HEK293 (cell line): ENCODE data around the gene CNOT8.
A peak's percentile ranks its signal among the peaks of the same experiment; 100 is the strongest.

Experiments
- CTCF ChIA-PET: fragments of 350-600 bp; formaldehyde crosslinking; extraction: SDS; loops from one replicate; lab custom pipeline; 2021; ENCODE audit warnings: antibody characterized with exemption; lab: Yijun Ruan, JAX
- POLR2A ChIA-PET: fragments of 300-600 bp; formaldehyde crosslinking; extraction: SDS; loops from one replicate; lab custom pipeline; 2020; ENCODE audit warnings: antibody characterized with exemption, inconsistent platforms; lab: Yijun Ruan, JAX
- H3K27ac ChIP-seq: fragments of 200-500 bp; sonication (Bioruptor generic); 2 replicates; pipeline ENCODE4 v1.5.1; 2014; ENCODE audit warnings: low read depth, low read length, control low read depth, inconsistent platforms; ENCODE audit errors: extremely low read depth
- H3K36me3 ChIP-seq, 2 experiments: fragments of 200-500 bp in 1 of 2; sonication (Bioruptor generic) in 1 of 2; 1 replicate in 1 of 2; 2 replicates in 1 of 2; pipeline ENCODE4 v1.5.1; 2014 to 2017; ENCODE audit warnings: inconsistent platforms in 2 of 2, low read length in 2 of 2; ENCODE audit not compliant: control insufficient read depth in 2 of 2, insufficient read depth in 1 of 2
- H3K4me1 ChIP-seq: fragments of 200-500 bp; sonication (Bioruptor generic); 2 replicates; pipeline ENCODE4 v1.5.1; 2014; ENCODE audit warnings: mild to moderate bottlenecking, low read length, inconsistent platforms; ENCODE audit not compliant: control insufficient read depth, insufficient read depth
- H3K4me3 ChIP-seq: 2 replicates; pipeline ENCODE4 v1.5.1; 2011; ENCODE audit warnings: low read depth, mild to moderate bottlenecking, control low read depth, low read length, moderate library complexity
- H3K9me3 ChIP-seq: fragments of 200-500 bp; sonication (Bioruptor generic); 2 replicates; pipeline ENCODE4 v1.5.1; 2014; ENCODE audit warnings: low read depth, low read length, inconsistent platforms; ENCODE audit not compliant: control insufficient read depth, insufficient read depth
- KLF17 ChIP-seq: fragments of 450-650 bp; formaldehyde crosslinking; IDR thresholded peaks from 2 replicates; pipeline ENCODE4 v1.5.1; 2016; ENCODE audit warnings: missing biosample characterization, missing genetic modification characterization
- MZF1 ChIP-seq: fragments of 450-650 bp; formaldehyde crosslinking; IDR thresholded peaks from 2 replicates; pipeline ENCODE4 v1.5.1; 2017; ENCODE audit warnings: missing biosample characterization, missing genetic modification characterization, borderline replicate concordance
- OSR2 ChIP-seq: fragments of 450-650 bp; formaldehyde crosslinking; IDR thresholded peaks from 2 replicates; pipeline ENCODE4 v1.5.1; 2016; ENCODE audit warnings: missing biosample characterization, missing genetic modification characterization
- ZBTB1 ChIP-seq: fragments of 450-650 bp; formaldehyde crosslinking; IDR thresholded peaks from 2 replicates; pipeline ENCODE4 v1.5.1; 2016; ENCODE audit warnings: missing biosample characterization, missing genetic modification characterization
- ZNF148 ChIP-seq: fragments of 450-650 bp; formaldehyde crosslinking; IDR thresholded peaks from 2 replicates; pipeline ENCODE4 v1.5.0; 2017; ENCODE audit warnings: missing biosample characterization, missing genetic modification characterization, borderline replicate concordance
- ZNF175 ChIP-seq: fragments of 450-650 bp; formaldehyde crosslinking; IDR thresholded peaks from 2 replicates; pipeline ENCODE4 v1.5.1; 2016; ENCODE audit warnings: missing biosample characterization, missing genetic modification characterization
- ZNF23 ChIP-seq: fragments of 450-650 bp; formaldehyde crosslinking; IDR thresholded peaks from 2 replicates; pipeline ENCODE4 v1.5.1; 2016; ENCODE audit warnings: missing biosample characterization, missing genetic modification characterization, borderline replicate concordance
- ZNF324 ChIP-seq: fragments of 450-650 bp; formaldehyde crosslinking; IDR thresholded peaks from 2 replicates; pipeline ENCODE4 v1.5.1; 2016; ENCODE audit warnings: missing biosample characterization, missing genetic modification characterization
- ZNF362 ChIP-seq: fragments of 450-650 bp; formaldehyde crosslinking; IDR thresholded peaks from 2 replicates; pipeline ENCODE4 v1.5.1; 2016; ENCODE audit warnings: missing biosample characterization, missing genetic modification characterization
- ZNF514 ChIP-seq: fragments of 450-650 bp; formaldehyde crosslinking; IDR thresholded peaks from 2 replicates; pipeline ENCODE4 v1.5.1; 2016; ENCODE audit warnings: missing biosample characterization, missing genetic modification characterization
- ZNF610 ChIP-seq: fragments of 450-650 bp; formaldehyde crosslinking; IDR thresholded peaks from 2 replicates; pipeline ENCODE4 v1.5.1; 2016; ENCODE audit warnings: missing biosample characterization, missing genetic modification characterization, borderline replicate concordance
- ZNF629 ChIP-seq: fragments of 450-650 bp; formaldehyde crosslinking; IDR thresholded peaks from 2 replicates; pipeline ENCODE4 v1.5.1; 2017; ENCODE audit warnings: missing biosample characterization, missing genetic modification characterization
- ZNF654 ChIP-seq: fragments of 450-650 bp; formaldehyde crosslinking; IDR thresholded peaks from 2 replicates; pipeline ENCODE4 v1.5.1; 2016; ENCODE audit warnings: low read depth, missing biosample characterization, missing genetic modification characterization
- ZNF670 ChIP-seq: fragments of 450-650 bp; formaldehyde crosslinking; IDR thresholded peaks from 2 replicates; pipeline ENCODE4 v1.5.1; 2016; ENCODE audit warnings: missing biosample characterization, missing genetic modification characterization, low read depth
- ZNF692 ChIP-seq: fragments of 450-650 bp; formaldehyde crosslinking; IDR thresholded peaks from 2 replicates; pipeline ENCODE4 v1.5.1; 2016; ENCODE audit warnings: missing biosample characterization, missing genetic modification characterization
- ZNF792 ChIP-seq: fragments of 450-650 bp; formaldehyde crosslinking; IDR thresholded peaks from 2 replicates; pipeline ENCODE4 v1.5.1; 2016; ENCODE audit warnings: missing biosample characterization, missing genetic modification characterization
- ZNF837 ChIP-seq: fragments of 450-650 bp; formaldehyde crosslinking; IDR thresholded peaks from 2 replicates; pipeline ENCODE4 v1.5.1; 2016; ENCODE audit warnings: missing biosample characterization, missing genetic modification characterization
- ZSCAN30 ChIP-seq: fragments of 450-650 bp; IDR thresholded peaks from 2 replicates; pipeline ENCODE4 v1.5.1; 2018; ENCODE audit warnings: missing biosample characterization, mild to moderate bottlenecking, missing genetic modification characterization, moderate library complexity
- TF ChIP-seq, protein P1 (sequence below): fragments of 450-650 bp; formaldehyde crosslinking; IDR thresholded peaks from 2 replicates; pipeline ENCODE4 v1.5.1; 2017; ENCODE audit warnings: missing biosample characterization, missing genetic modification characterization
- TF ChIP-seq, protein P2 (sequence below): fragments of 450-650 bp; formaldehyde crosslinking; IDR thresholded peaks from 2 replicates; pipeline ENCODE4 v1.5.1; 2016; ENCODE audit warnings: missing biosample characterization, missing genetic modification characterization

Gene CNOT8

DNA sequence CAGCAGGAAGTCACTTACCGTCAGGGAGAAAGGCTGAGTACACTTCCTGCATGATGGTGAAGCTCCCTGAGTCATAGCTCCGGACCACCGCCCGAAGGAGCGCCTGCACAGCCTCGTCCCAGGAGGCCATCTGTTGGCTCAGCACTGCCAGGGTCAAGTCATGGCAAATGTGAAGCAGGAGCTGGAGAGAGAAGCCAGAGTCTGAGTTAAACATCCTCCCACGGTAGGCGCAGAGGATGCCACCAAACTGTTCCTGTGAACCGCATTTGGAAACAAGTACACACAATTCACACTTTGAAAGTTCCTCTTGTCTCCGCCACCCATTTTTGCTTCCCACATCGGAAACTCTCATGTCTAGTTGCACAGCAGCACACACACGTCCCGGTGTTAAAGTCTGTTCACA lies 33.9 kb downstream of the CNOT8 start (continued):
- TF ChIP-seq ZNF514 (tag by site-specific recombination) (no peak), KLF17 (tag by site-specific recombination) (no peak), ZNF670 (tag by site-specific recombination) (no peak), ZNF629 (tag by site-specific recombination) (no peak), ZNF654 (no peak), ZNF175 (tag by site-specific recombination) (no peak), MZF1 (tag by site-specific recombination) (no peak)
- TF ChIP-seq, protein P1, sequence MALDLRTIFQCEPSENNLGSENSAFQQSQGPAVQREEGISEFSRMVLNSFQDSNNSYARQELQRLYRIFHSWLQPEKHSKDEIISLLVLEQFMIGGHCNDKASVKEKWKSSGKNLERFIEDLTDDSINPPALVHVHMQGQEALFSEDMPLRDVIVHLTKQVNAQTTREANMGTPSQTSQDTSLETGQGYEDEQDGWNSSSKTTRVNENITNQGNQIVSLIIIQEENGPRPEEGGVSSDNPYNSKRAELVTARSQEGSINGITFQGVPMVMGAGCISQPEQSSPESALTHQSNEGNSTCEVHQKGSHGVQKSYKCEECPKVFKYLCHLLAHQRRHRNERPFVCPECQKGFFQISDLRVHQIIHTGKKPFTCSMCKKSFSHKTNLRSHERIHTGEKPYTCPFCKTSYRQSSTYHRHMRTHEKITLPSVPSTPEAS (tag by site-specific recombination): no peak
- TF ChIP-seq, protein P2, sequence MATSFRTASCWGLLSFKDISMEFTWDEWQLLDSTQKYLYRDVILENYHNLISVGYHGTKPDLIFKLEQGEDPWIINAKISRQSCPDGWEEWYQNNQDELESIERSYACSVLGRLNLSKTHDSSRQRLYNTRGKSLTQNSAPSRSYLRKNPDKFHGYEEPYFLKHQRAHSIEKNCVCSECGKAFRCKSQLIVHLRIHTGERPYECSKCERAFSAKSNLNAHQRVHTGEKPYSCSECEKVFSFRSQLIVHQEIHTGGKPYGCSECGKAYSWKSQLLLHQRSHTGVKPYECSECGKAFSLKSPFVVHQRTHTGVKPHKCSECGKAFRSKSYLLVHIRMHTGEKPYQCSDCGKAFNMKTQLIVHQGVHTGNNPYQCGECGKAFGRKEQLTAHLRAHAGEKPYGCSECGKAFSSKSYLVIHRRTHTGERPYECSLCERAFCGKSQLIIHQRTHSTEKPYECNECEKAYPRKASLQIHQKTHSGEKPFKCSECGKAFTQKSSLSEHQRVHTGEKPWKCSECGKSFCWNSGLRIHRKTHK (tag by site-specific recombination): no peak

GRCh38 chr5:154893381-154893780 lies 35.0 kb downstream of the CNOT8 start:
- H3K4me1 ChIP-seq: no peaks in the 10 kb centered on the region
- TF ChIP-seq ZNF324 (tag by site-specific recombination) (no peak), ZNF610 (tag by site-specific recombination) (no peak), ZNF362 (tag by site-specific recombination) (0 out of 2 replicates have a peak, but pooled peaks have one; percentile 4)
- TF ChIP-seq, all 188 proteins: peak for 1
- no peak overlapping the region for H3K27ac ChIP-seq
- ChIA-PET POLR2A (no interaction called here), CTCF (no interaction called here)
- H3K4me3 ChIP-seq: no peak overlapping the region
- no peaks in the 10 kb centered on the region for H3K9me3 ChIP-seq
- H3K36me3 ChIP-seq: peaks cover 52 to 86% of the 10 kb centered on the region in 2 experiments

DNA sequence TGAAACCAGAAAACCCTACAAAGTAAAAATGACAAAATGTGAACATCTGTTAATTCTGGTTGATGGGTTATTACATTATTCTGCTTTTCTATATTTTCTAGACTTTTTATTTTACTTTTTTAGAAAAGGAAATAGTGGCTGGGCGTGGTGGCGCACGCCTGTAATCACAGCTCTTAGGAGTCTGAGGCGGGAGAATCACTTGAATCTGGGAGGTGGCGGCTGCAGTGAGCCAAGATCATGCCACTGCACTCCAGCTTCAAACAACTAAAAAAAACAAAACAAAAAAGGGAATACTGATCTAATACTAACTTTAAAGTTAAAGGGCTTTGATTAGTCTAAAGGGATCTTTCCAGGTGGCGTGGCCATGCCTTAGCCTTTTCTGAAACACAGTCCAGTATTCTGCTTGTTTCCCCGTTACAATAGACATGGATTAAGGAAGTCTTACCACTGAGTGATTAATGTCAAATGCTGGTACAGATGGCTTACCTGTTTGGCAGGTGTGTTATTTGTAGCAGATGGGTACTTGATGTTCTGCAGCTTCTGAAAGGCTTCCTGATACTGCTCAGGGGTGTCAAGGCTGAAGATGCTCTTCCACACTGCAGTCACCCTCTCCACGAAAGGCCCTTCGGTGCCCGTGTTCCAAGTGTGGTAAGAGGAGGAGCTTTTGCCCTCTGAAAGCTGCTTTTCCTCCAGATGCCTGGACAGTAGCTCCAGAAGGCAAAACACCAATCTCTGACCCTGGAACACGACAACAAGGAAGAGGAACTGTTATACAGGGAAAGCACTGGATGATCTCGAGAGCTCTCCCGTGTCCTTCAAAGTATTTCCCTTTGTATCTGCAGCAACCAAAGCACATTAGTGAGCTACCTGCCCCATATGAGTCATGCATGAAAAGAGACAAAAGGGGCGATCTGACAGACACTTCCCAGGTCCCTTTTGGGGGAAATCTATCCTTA lies 37.5 kb downstream of the CNOT8 start:
- Histone ChIP-seq H3K9me3 (no peaks in the 10 kb centered on the region), H3K27ac (no peak overlapping the region), H3K36me3 (peaks cover 42 to 87% of the 10 kb centered on the region in 2 experiments), H3K4me1 (no peaks in the 10 kb centered on the region), H3K4me3 (no peak overlapping the region)
- CTCF ChIA-PET: interaction anchor here (0.5 to 1.1 kb wide), 4 partner anchors 8 to 253 kb away, joined by 3 to 5 read pairs (median 4); no protein-coding TSS in a partner anchor
- POLR2A ChIA-PET: interaction anchor here (1.1 kb wide), 1 partner anchor 42 kb away, joined by 3 read pairs; the partner anchor contains the start of gene GEMIN5
- TF ChIP-seq ZSCAN30 (tag by site-specific recombination): no peak
- TF ChIP-seq ZNF692 (tag by site-specific recombination): no peak
- no peak for TF ChIP-seq ZNF324 (tag by site-specific recombination)
- TF ChIP-seq ZNF792 (tag by site-specific recombination): no peak
- no peak for TF ChIP-seq ZNF148 (tag by site-specific recombination)
- no peak for TF ChIP-seq ZNF23 (tag by site-specific recombination)
- TF ChIP-seq ZBTB1 (tag by site-specific recombination): no peak
- TF ChIP-seq OSR2 (tag by site-specific recombination): no peak
- no peak for TF ChIP-seq ZNF837 (tag by site-specific recombination)
